GM19043 (cell line): ENCODE results near the gene KIAA0825.
"Not testable (repeated sequence)": the region's sequence is repeated elsewhere in the genome, so short reads cannot be mapped to it uniquely, and the experiment has no call there.

ENCODE experiments used
- ATAC-seq: cut with Tn5 transposase; IDR thresholded peaks from one replicate; pipeline ENCODE4 v1.9.1; 2021; ENCODE audit warnings: low read depth; ENCODE audit not compliant: unreplicated experiment

The KIAA0825 gene

DNA sequence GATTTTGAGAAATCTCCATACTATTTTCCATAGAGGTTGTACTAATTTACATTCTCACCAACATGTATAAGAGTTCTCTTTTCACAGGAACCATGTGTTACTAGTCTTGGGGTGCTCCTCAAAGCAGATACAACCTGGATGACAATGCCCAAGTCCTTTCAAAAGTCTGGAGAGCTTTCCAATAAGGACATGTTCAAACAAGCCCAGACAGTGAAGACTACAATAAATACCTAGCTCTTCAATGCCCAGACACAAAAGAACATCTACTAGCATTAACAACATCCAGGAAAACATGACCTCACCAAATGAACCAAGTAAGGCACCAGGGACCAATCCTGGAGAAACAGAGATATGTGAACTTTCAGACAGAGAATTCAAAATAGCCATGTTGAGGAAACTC lies 474.8 kb downstream of the KIAA0825 start:
- not testable (repeated sequence) for ATAC-seq

DNA sequence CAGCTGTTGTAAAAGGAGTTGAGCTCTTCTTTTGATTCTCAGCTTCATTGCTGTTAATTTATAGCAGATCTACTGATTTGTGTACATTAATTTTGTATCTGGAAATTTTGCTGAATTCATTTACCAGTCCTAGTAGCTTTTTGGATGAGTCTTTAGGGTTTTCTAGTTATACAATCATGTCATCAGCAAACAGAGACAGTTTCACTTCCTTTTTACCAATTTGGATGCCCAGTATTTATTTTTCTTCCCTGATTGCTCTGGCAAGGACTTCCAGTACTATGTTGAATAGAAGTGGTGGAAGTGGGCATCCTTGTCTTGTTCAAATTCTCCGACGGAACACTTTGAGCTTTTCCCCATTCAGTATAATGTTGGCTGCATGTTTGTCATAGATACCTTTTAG lies 478.1 kb downstream of the KIAA0825 start:
- ATAC-seq = no peak

DNA sequence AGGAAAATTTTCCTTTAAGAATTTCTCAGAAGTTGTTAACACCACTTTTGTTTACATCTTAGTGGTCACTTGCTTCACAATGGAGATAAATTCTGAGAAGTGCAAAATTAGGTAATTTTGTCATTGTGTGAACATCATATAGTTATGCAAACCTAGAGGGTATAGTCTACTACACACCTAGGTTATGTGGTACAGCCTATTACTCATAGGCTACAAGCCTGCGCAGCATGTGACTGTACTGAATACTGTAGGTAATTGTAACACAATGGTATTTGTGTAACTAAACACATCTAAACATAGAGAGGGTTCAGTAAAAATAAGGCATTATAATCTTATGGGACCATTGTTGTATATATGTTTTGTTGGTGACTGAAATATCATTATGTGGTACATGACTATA lies 488.3 kb downstream of the KIAA0825 start:
- ATAC-seq = no peak

DNA sequence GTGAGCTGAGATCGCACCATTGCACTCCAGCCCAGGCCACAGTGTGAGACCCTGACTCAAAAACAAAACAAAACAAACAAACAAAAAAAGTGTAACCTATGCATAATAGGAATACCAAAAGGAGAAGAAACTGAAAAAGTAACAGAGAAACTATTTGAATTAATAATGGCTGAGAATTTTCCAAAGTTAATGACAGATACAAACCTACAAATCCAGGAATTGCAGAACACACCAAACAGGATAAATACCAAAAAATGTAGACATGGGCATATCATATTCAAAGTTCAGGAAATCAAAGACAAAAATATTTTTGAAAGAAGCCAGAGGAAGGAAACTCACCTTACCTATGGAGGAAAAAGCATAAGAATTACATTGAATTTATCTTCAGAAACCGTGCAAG lies 493.3 kb downstream of the KIAA0825 start:
- ATAC-seq = no peak

DNA sequence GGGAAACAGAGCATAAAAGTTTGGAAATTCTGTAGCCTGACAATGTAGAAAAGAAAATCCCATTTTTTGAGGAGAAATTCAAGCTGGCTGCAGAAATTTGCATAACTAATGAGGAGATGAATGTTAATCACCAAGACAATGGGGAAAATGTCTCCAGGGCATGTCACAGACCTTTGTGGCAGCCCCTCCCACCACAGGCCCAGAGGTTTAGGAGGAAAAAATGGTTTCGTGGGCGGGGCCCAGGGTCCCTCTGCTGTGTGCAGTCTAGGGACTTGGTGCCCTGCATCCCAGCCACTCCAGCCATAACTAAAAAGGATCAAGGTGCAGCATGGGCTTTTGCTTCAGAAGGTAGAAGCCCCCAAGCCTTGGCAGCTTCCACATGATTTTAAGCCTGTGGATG lies 502.1 kb downstream of the KIAA0825 start:
- not testable (repeated sequence) for ATAC-seq

DNA sequence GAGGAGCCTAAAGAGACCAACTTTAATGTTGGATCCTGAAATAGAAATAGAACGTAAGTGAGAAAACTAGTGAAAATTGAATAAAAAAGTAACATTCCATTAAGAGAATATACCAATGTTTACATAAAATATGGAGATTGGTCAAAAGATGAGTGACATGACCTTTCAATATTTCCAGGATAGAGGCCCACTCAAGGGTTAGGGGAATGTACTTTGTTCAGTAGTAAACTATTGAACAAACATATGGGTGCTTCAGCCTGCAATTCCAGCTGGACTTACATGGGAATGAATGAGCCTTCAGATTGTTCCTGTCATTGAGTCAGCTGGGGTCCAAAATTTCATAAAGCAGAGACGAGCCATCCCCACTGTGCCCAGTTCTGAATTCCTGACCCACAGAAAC lies 505.3 kb downstream of the KIAA0825 start:
- no peak for ATAC-seq

DNA sequence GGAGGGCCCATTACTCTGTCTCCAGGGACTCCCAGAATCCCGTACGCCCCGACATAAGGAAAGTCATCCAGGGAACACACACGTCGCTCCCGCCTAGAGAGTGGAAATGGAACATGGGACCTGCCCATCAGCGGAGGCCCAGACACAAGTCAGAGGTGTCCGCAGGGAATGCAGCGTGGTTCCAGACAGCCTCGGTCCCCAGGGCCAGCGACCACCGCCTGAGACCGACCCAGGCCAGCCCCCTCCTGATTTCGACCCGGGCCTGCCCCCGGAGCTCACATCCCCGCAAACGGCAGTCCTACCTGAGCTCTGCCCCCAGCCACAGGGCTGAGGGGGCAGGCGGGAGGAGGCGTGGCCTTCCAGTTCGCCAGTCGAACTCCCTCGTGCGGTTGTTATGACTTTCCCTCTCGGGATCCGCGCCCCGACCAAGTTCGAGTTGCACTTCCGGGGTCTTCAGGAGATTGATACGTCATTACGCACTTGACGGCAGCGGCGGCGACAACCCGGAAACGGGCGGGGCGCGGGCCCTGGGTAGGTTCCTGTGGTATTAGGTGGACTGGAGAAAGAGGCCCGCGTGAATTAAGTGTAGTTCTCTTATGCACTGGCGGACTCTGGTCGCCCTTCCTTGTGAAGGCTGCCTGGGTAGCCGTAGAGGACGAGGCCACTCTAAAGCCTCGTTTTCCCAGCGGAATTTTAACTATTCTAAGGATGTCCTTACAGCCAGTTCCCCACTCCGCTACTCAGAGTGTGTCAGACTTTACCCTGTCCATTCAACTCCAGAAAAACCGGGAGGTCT lies 507.0 kb downstream of the KIAA0825 start:
- peak; percentile 99 for ATAC-seq

DNA sequence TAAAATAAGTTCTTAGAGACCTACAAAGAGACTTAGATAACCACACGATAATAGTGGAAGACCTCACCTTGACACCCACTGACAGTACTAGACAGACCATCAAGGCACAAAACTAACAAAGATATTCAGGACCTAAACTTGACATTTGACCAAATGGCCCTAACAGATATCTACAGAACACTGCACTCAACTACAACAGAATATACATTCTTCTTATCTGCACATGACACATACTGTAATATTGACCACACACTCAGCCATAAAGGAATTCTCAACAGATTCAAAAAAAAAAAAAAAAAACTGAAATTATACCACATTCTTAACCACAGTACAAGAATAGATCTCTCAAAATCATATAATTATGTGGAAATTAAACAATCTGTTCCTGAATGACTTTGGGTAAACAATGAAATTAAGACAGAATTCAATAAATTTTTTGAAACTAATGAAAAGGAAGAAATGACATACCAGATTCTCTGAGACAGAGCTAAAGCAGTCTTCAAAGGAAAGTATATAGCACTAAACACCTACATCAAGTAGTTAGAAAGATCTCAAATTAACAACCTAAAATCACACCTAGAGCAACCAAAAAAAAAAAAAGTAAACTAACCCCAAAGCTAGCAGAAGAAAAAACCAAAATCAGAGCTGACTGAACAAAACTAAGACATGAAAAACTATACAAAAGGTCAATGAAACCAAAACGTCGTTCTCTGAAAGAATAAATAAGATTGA lies 514.7 kb downstream of the KIAA0825 start:
- ATAC-seq = no peak
